Panc1 (cell line): ENCODE data around the gene DENND1C.

Source experiments
- CTCF ChIP-seq: fragments of 450-650 bp; IDR thresholded peaks from 2 replicates; pipeline ENCODE4 v1.5.1; 2017; ENCODE audit warnings: mild to moderate bottlenecking
- POLR2AphosphoS5 ChIP-seq: IDR thresholded peaks from 2 replicates; pipeline ENCODE4 v1.6.1; 2012; ENCODE audit warnings: mild to moderate bottlenecking, low read depth, low read length, moderate library complexity
- REST ChIP-seq, 2 experiments: IDR thresholded peaks; 2 replicates each; pipeline ENCODE4 v1.6.1; 2011 to 2012; ENCODE audit warnings: low read depth in 2 of 2, control low read depth in 1 of 2, low read length in 1 of 2, mild to moderate bottlenecking in 1 of 2, moderate library complexity in 1 of 2; ENCODE audit not compliant: insufficient read depth in 1 of 2
- SIN3A ChIP-seq: IDR thresholded peaks from 2 replicates; pipeline ENCODE4 v1.6.1; 2012; ENCODE audit warnings: low read depth, mild to moderate bottlenecking, low read length, moderate library complexity, borderline replicate concordance; ENCODE audit not compliant: insufficient read depth

- TF ChIP-seq CTCF (no peak), POLR2AphosphoS5 (no peak), REST (IDR thresholded peaks at IDR 0.05; ENCODE audit: insufficient read depth in 1 of 2, low read depth in 2 of 2, low read length in 1 of 2) (no peak), SIN3A (no peak)
These were observed 54.5 kb downstream of the DENND1C start for GRCh38 chr19:6427131-6427530.
